HUES64 (cell line): Measurements from ENCODE around the gene ZNF451.

ENCODE experiments used
- H3K27ac ChIP-seq: 2 replicates; pipeline ENCODE4 v1.7.0; 2013; ENCODE audit warnings: low read depth, low read length, inconsistent platforms
- H3K27me3 ChIP-seq: 2 replicates; pipeline ENCODE4 v1.6.1; 2013; ENCODE audit warnings: mild to moderate bottlenecking, low read length; ENCODE audit not compliant: insufficient read depth
- H3K36me3 ChIP-seq: 2 replicates; pipeline ENCODE4 v1.6.1; 2013; ENCODE audit warnings: mild to moderate bottlenecking, low read length; ENCODE audit not compliant: insufficient read depth
- H3K4me1 ChIP-seq: 2 replicates; pipeline ENCODE4 v1.6.1; 2013; ENCODE audit warnings: mild to moderate bottlenecking, low read length, moderate library complexity; ENCODE audit not compliant: insufficient read depth
- H3K4me3 ChIP-seq: 2 replicates; pipeline ENCODE4 v1.5.1; 2013; ENCODE audit warnings: mild to moderate bottlenecking, low read length, moderate library complexity
- H3K9ac ChIP-seq: 2 replicates; pipeline ENCODE4 v1.6.1; 2013; ENCODE audit warnings: mild to moderate bottlenecking, low read depth, low read length
- H3K9me3 ChIP-seq: 2 replicates; pipeline ENCODE4 v1.6.1; 2013; ENCODE audit warnings: low read depth, low read length; ENCODE audit not compliant: insufficient read depth
- WGBS: fragments of 150-250, 120-280 bp; methylation state at CpG from one replicate; pipeline ENCODE4 v1.1.7; 2013; ENCODE audit warnings: missing lambda C conversion rate; 5-methylcytosine and 5-hydroxymethylcytosine counted together

The ZNF451 gene

DNA sequence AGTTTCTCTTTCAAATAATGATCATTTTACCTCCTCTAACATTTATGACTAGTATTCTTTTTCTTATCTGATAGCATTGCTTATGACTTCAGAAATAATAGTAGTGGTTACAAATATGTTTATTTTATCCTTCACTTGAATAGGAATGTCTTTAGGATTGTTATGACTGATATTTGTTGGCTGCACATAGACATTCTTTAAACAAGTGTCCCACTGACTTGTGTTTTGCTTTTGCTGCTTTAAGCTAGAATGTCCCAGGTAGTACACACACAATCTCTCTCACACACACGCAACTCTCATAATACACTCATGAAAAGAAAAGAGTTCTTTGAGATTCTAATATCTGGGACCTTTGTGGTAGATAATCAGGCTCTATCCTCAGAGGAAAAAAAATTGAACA, 21.9 kb upstream of the ZNF451 start:
- no peak overlapping the region for H3K27ac ChIP-seq
- H3K9ac ChIP-seq: no peak overlapping the region
- WGBS: 100% methylated on average over 1 of the region's 1 CpG
- no peaks in the 10 kb centered on the region; the same call in 1 of the 2 replicates for H3K36me3 ChIP-seq
- H3K4me3 ChIP-seq: no peak overlapping the region
- peaks cover 14% of the 10 kb centered on the region; the same call in 1 of the 2 replicates for H3K27me3 ChIP-seq
- H3K4me1 ChIP-seq: peaks cover 25% of the 10 kb centered on the region
- no peaks in the 10 kb centered on the region for H3K9me3 ChIP-seq

DNA sequence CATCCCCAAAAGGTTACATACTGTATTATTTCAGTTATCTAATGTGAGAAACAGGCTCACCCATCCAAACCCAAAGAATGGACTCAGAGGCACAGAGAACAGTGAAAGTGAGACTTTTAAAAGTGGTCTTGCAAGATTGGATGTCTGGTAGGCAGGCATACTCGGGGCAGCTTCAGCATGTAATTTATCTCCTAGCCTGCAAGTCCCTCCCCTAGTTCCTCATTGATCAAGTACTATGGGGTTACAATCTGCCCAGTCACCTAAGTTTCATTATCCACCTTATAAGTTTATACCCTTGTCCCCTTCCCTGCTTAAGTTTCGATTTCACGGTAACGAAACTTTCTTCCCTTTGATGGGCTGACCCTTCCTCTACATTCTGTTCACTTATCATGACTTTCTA, 20.8 kb upstream of the ZNF451 start:
- H3K9ac ChIP-seq: no peak overlapping the region
- H3K4me1 ChIP-seq: peaks cover 30% of the 10 kb centered on the region
- H3K27me3 ChIP-seq: peaks cover 21% of the 10 kb centered on the region; the same call in 1 of the 2 replicates
- WGBS: 89% methylated on average over 4 of the region's 4 CpGs
- no peak overlapping the region for H3K27ac ChIP-seq
- H3K9me3 ChIP-seq: no peaks in the 10 kb centered on the region
- H3K36me3 ChIP-seq: no peaks in the 10 kb centered on the region; the same call in 1 of the 2 replicates
- H3K4me3 ChIP-seq: no peak overlapping the region

DNA sequence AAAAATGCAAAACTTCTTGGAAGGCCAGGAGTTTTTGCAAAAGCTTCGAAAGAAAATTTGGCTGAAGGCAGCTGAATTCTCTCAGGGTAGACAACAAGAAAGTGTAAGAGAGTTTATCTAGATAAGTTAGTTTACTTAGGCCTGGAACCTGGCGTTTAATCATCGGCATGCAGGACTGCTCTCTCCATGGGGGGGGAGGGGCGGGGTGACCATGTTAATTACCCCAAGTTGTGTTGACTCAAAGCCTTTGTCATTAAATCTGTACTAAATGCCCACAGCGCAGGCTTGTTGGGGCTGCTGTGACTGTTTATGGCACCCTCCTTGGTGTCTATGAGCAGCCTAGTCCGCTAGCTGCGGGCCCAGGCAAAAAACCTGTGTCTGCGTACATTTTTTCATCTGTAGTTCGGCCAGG, 20.1 kb upstream of the ZNF451 start:
- WGBS: 55% methylated on average over 9 of the region's 9 CpGs
- Histone ChIP-seq H3K9me3 (no peaks in the 10 kb centered on the region), H3K27me3 (peaks cover 25% of the 10 kb centered on the region; the same call in 1 of the 2 replicates), H3K36me3 (no peaks in the 10 kb centered on the region; the same call in 1 of the 2 replicates), H3K9ac (no peak overlapping the region), H3K27ac (no peak overlapping the region), H3K4me3 (no peak overlapping the region), H3K4me1 (peaks cover 31% of the 10 kb centered on the region)

DNA sequence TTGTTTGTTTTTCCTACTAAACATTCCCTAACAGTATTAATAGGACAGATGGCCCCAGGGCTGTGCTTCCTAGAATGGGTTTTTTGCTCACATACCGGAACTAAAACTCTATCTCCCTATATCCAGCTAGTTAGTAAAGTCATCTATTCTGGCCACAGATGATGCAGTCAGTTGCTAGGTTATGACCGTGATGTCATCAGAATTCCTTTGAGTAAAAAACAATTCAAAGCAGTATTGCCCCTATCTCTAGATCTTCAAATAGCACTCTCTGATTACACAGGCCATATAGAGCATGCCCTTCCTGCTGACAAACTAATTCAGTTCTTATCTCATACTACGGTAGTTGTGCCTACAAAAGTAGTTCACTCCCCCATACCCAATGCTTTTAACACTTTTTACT, 17.9 kb upstream of the ZNF451 start:
- H3K4me1 ChIP-seq: peaks cover 31% of the 10 kb centered on the region
- H3K27me3 ChIP-seq: peaks cover 30% of the 10 kb centered on the region; the same call in 1 of the 2 replicates
- H3K9me3 ChIP-seq: no peaks in the 10 kb centered on the region
- 94% methylated on average over 3 of the region's 3 CpGs for WGBS
- no peaks in the 10 kb centered on the region; the same call in 1 of the 2 replicates for H3K36me3 ChIP-seq
- no peak overlapping the region for H3K27ac ChIP-seq
- no peak overlapping the region for H3K9ac ChIP-seq
- H3K4me3 ChIP-seq: no peak overlapping the region

DNA sequence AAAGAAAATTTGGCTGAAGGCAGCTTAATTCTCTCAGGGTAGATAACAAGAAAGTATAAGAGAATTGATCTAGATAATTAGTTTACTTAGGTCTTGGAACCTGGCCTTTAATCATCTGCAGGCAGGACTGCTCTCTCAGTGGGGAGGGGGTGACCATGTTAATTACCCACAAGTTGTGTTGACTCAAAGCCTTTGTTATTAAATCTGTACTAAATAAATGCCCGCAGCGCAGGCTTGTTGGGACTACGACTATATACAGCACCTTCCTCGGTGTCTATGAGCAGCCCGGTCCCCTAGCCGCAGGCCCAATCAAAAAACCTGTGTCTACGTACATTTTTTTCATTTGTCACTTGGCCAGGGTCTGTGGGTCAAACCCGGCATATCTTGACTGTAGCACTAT, 15.6 kb upstream of the ZNF451 start:
- Histone ChIP-seq H3K36me3 (no peaks in the 10 kb centered on the region; the same call in 1 of the 2 replicates), H3K27me3 (peaks cover 30% of the 10 kb centered on the region; the same call in 1 of the 2 replicates), H3K4me3 (no peak overlapping the region), H3K9me3 (no peaks in the 10 kb centered on the region), H3K27ac (no peak overlapping the region), H3K9ac (no peak overlapping the region), H3K4me1 (peaks cover 27% of the 10 kb centered on the region)
- 70% methylated on average over 8 of the region's 8 CpGs for WGBS

DNA sequence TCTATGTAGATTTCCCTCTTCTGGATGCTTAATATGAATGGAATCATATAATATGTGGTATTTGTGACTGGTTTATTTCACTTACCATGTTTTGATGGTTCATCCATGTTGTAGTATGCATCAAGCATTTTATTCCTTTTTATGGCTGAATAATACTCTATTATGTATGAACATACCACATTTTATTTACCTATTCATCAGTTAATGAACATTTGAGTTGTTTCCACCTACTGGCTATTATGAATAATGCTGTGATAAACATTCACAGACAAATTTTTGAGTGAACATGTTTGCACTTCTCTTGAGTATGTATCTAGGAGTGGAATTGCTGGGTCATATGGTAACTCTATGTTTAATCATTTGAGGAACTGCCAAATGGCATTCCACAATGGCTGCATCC, 14.9 kb upstream of the ZNF451 start:
- no peak overlapping the region for H3K4me3 ChIP-seq
- H3K9ac ChIP-seq: no peak overlapping the region
- H3K9me3 ChIP-seq: no peaks in the 10 kb centered on the region
- no peak overlapping the region for H3K27ac ChIP-seq
- no peaks in the 10 kb centered on the region; the same call in 1 of the 2 replicates for H3K36me3 ChIP-seq
- H3K27me3 ChIP-seq: peaks cover 30% of the 10 kb centered on the region; the same call in 1 of the 2 replicates
- H3K4me1 ChIP-seq: peaks cover 20% of the 10 kb centered on the region

DNA sequence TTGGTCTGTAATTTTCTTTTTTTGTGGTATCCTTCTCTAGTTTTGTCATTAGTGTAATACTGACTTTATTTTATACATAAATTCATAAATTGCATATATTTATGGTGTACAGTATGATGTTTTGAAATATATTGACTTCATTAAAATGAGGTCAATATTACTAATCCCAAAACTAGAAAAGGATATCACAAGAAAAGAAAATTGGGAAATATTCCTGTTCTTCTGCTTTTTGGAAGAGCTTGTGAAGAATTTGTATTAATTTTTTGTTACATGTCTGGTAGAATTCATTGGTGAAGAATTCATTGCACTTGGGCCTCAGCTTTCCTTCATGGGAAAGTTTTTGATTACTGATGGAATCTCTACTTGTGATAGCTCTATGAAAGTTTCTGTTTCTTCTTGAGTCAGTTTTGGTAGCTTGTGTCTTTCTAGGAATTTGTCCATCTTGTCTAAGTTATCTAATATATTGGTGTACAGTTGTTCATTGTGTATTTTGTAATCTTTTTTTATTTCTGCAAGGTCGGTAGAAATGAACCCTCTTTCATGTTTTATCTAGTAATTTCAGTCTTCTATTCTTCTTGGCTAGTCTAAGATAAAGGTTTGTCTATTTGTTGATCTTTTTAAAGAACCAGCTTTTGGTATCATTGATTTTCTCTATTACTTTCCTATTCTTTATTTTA, 11.3 kb upstream of the ZNF451 start:
- Histone ChIP-seq H3K4me3 (no peak overlapping the region), H3K27me3 (peaks cover 10% of the 10 kb centered on the region; the same call in 1 of the 2 replicates), H3K9me3 (no peaks in the 10 kb centered on the region; the same call in 1 of the 2 replicates), H3K36me3 (no peaks in the 10 kb centered on the region), H3K27ac (no peak overlapping the region), H3K9ac (no peak overlapping the region), H3K4me1 (peaks cover 13% of the 10 kb centered on the region; the same call in 1 of the 2 replicates)
- WGBS: no CpG with 5 or more reads among the region's 1 CpG

DNA sequence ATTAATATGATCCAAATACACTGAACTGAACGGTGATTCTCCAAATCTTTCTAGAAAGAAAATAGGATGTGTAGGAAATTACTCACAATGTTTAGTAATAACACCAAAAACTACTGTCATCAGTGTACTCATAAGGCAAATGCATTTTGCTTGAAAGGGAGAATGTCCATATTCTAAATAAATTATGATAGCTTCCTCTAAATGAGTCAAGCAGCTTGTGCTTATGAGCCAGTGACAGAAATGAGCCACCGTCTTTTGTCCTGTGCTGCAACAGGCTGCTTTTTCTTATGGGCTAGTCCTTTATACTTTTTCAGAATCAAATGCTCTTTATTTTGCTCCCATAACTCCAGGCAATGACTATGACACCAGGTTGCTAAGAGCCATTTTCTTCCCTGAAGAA, 4.5 kb upstream of the ZNF451 start:
- WGBS: 95% methylated on average over 1 of the region's 2 CpGs
- Histone ChIP-seq H3K36me3 (no peaks in the 10 kb centered on the region), H3K9ac (no peak overlapping the region), H3K27me3 (no peaks in the 10 kb centered on the region), H3K4me3 (no peak overlapping the region), H3K27ac (no peak overlapping the region), H3K9me3 (no peaks in the 10 kb centered on the region; the same call in 1 of the 2 replicates), H3K4me1 (peaks cover 26% of the 10 kb centered on the region)

DNA sequence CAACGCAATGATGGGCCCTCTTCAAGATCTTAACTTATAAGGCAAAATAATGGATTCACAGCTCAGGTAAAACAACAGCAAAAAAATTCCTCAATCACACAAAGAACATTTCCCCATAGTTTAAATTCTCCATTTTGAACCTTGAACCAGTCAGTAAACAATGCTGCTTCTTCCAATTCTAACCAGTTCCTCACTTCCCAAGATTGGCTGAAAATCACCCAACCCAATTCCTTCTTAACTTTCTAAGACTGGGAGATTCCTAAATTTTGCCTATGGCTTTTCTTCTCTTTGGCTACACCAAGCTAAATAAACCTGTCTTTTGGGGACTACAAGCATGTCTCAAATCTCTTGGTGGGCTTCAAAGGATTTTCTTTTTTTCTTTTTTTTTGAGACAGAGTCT, 3.1 kb upstream of the ZNF451 start:
- no peak overlapping the region for H3K9ac ChIP-seq
- peaks cover 5% of the 10 kb centered on the region; the same call in 1 of the 2 replicates for H3K36me3 ChIP-seq
- H3K27ac ChIP-seq: no peak overlapping the region
- no peak overlapping the region for H3K4me3 ChIP-seq
- no peaks in the 10 kb centered on the region for H3K9me3 ChIP-seq
- peaks cover 31% of the 10 kb centered on the region for H3K4me1 ChIP-seq
- H3K27me3 ChIP-seq: no peaks in the 10 kb centered on the region
- WGBS: 100% methylated on average over 1 of the region's 1 CpG

DNA sequence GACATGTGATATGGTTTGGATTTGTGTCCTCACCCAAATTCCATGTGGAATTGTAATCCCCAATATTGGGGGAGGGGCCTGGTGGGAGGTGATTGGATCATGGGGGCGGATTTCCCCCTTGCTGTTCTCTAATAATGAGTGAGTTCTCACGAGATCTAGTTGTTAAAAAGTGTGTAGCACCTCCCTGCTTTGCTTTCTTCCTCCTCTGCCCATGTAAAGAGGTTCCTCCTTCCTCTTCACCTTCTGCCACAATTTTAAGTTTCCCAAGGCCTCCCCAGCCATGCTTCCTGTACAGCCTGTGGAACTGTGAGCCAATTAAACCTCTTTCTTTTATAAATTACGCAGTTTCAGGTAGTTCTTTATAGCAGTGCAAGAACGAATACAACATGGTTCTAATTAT, 2.1 kb upstream of the ZNF451 start:
- H3K36me3 ChIP-seq: peaks cover 16% of the 10 kb centered on the region
- no peaks in the 10 kb centered on the region for H3K9me3 ChIP-seq
- H3K27ac ChIP-seq: no peak overlapping the region
- H3K27me3 ChIP-seq: no peaks in the 10 kb centered on the region
- no peak overlapping the region for H3K9ac ChIP-seq
- peaks cover 33% of the 10 kb centered on the region for H3K4me1 ChIP-seq
- no peak overlapping the region for H3K4me3 ChIP-seq
- 95% methylated on average over 3 of the region's 4 CpGs for WGBS

DNA sequence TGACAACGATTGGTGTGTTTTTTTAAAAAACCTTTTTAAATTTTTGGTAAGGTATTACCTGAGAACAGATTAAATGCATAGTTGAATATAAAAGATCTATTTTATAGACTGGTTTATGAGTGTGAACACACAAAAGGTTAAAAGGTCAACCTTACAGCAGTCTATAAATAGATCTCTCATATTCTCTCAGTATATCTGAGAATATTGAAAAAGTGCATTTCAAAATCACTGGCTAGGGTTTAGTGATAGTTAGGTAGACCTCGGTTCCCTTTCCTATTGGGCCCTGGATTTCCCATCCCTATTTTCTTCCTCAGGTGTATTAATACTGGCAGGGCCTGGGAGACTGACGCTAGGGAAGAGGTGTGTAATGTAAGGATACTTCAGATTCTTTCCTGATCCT, 723 bp upstream of the ZNF451 start:
- peak overlapping the region; percentile 71 for H3K4me3 ChIP-seq
- no peaks in the 10 kb centered on the region for H3K9me3 ChIP-seq
- no peak overlapping the region for H3K27ac ChIP-seq
- H3K4me1 ChIP-seq: peaks cover 33% of the 10 kb centered on the region
- H3K9ac ChIP-seq: 0 out of 2 replicates have a peak overlapping the region, but pooled peaks have one; percentile 9
- WGBS: 83% methylated on average over 1 of the region's 3 CpGs
- peaks cover 21% of the 10 kb centered on the region for H3K36me3 ChIP-seq
- no peaks in the 10 kb centered on the region for H3K27me3 ChIP-seq
